T-helper 2 cell (primary cell): ENCODE results near the gene MIAT.

Source experiments
- DNase-seq, 5 experiments: peaks; one replicate each; pipeline versions ENCODE4 v3.0.0 to v3.0.0-alpha.2; 2012 to 2022

MIAT gene

GRCh38 chr22:26632422-26633155, 24.8 kb upstream of the MIAT start:
- DNase-seq: no peak

GRCh38 chr22:26634189-26634588, 23.2 kb upstream of the MIAT start:
- no peak for DNase-seq

DNA sequence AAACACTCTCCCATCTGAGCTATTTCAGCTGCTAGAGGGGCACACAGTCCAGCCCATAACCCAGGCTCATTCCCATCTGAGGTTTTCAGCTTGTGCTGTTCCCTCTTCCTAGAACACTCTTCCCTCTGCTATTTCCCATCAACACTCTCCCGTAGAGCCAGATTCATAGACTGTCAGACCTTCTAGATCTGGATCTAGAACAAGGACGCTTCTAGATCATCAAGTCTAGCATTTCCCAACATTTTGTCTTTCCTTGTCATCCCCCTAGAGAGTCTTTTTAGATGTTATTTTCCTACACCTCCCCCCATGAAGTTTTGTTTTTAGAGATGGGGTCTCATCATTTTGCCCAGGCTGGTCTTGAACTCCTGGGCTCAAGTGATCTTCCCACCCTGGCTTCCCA, 22.3 kb upstream of the MIAT start:
- no peak for DNase-seq

- no peak for DNase-seq
Observed at GRCh38 chr22:26636296-26636695, 21.1 kb upstream of the MIAT start.

DNA sequence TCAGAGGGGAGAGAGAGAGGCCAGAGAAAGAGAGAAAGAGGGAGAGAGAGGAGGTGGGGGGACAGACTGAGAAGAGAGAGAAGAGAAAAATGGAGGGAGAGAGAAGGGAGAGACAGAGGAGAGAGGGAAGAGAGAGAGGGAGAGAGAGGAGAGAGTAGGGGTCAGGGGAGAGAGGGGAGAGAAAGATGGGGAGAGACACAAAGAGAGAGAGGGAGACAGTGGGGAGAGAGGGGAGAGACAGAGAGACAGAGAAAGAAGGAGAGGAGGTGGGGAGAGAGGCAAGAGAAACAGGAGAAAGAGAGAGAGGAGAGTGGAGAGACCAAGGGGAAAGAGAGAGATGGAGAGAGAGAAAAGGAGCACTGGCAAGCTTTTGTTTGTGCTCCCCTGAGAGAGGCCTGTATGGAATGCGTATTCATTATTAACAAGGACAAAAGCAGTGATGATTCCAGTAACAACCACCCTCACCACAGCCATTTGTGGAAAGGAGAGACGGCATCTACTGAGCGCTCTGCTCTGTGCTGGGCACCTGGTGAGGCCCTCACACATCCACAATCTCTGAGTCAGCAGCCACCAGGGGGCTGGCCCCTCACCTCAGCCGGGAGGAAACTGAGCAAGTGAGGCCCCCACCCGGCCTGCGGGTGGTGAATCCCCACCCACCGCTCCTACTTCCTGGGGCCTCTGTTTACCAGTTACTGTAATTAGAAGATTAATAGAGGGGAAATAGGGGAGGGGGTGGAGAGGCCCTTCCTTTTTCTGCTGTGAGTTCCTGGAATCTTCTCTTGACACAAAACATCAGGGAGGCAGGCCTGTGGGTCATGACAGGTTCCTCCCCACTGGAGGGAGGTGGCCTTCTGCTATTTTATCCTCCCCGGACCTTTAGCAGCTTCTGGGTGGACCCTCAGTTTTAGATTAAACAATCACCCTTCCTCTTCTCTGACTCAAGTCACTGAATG, 14.6 kb upstream of the MIAT start:
- peak in 4 of 5 experiments; percentile 57 to 88 (median 71) for DNase-seq

DNA sequence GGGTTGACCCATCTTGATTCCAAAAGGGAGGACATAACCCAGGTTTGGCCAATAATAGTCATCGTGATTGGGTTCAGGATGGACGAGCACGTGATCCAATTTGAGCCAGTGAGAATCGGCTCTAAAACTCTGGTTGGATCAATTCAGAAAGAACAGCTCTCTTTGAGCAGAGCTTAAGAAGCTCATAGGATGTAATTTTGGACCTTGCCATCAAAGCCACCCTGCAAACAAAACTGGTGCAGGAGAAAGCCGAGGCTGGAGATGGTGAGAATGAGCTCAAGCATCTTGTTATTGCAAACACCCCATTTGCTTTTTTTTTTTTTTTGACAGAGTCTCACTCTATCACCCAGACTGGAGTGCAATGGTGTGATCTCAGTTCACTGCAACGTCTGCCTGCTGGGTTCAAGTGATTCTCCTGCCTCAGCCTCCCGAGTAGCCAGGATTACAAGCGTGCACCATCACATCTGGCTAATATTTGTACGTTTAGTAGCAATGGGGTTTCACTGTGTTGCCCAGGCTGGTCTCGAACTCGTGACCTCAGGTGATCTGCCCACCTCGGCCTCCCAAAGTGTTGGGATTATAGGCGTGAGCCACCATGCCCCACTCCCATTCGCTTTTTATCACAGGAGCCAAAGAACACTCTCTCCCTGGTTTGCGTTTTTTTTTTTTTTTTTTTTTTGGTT, 13.8 kb upstream of the MIAT start:
- DNase-seq: peak in 2 of 5 experiments; percentile 25 to 35

DNA sequence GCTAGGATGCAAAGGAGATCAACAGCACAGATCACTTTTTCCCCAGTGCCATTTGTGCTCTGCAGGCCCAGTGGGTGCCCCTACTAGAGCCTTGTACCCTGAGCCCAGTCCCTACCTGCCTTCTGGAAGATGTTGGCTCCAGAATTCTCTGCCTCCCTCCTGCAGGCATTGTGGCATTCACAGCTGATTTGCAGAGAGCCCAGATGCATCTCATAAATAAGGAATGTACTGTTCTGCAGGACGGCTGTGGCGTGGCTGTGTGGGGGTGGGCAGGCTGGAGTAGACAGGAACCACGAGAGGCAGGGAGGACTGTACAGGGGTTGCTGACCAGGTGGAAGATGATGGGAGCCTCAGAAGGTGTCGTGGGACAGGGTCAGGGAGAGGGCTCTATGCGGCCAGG, 11.2 kb upstream of the MIAT start:
- no peak for DNase-seq

DNA sequence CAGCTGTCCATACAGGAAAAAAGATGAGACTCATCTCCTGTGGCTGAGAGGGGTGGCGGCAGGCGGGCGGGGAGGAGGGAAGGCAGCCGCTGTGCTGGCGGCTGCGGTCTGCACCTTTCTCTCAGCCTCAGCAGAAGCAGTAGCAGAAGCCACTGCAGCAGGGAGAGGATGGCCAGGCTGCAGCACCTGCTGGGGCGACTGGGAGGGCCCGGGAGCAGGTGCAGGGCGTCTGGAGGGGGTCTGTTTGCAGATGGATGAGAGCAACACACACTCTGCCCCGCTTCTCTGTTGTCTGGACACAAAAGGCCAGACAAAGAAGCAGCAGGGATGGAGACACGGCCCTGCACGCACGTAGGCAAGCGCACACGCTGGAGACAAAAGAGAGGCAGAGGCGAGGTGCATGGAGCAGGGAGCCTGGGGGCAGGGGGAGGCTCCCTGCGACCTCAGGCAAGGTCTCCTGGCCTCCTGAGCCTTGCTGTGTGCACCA, 9.3 kb upstream of the MIAT start:
- peak in 1 of 5 experiments; percentile 76 for DNase-seq

- no peak for DNase-seq
Observed at GRCh38 chr22:26648528-26649388, 8.6 kb upstream of the MIAT start.

DNA sequence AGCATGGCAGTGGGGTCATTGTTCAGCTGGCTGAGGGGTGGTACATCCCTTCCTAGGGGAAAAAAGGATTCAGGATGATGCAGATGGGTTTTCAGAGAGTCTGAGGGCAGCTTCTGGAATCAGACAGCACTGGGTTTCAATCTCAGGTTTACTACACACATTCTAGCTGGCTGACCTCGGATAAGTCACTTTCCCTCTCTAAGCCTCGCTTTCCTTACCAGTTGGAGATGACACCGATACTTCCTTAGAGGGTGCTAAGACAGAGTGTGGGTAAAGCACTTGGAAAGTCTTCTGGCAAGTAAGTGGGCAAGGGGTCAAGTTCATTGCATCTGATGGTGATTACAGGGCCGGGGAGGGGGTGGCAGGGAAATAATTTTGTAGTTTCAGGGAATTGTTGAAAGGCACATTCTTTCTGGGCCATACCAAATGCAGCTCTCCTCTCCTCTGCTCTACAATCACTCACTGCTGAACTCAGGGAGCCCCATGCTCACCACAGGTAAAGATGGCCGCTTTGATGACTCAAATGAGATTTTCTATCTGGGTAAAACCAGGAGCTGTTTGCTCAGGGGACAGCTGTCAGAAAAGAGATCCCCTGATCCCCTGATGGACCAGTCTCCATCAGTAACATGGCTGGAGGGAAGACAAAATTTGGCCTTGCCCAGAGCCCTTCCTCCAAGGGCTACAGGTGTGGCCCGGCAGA, 6.5 kb upstream of the MIAT start:
- DNase-seq: peak in 1 of 5 experiments; percentile 60

GRCh38 chr22:26651815-26652214, 5.6 kb upstream of the MIAT start:
- no peak for DNase-seq

- DNase-seq: peak in 1 of 5 experiments; percentile 65
Observed at GRCh38 chr22:26658161-26658560, 773 bp downstream of the MIAT start.

DNA sequence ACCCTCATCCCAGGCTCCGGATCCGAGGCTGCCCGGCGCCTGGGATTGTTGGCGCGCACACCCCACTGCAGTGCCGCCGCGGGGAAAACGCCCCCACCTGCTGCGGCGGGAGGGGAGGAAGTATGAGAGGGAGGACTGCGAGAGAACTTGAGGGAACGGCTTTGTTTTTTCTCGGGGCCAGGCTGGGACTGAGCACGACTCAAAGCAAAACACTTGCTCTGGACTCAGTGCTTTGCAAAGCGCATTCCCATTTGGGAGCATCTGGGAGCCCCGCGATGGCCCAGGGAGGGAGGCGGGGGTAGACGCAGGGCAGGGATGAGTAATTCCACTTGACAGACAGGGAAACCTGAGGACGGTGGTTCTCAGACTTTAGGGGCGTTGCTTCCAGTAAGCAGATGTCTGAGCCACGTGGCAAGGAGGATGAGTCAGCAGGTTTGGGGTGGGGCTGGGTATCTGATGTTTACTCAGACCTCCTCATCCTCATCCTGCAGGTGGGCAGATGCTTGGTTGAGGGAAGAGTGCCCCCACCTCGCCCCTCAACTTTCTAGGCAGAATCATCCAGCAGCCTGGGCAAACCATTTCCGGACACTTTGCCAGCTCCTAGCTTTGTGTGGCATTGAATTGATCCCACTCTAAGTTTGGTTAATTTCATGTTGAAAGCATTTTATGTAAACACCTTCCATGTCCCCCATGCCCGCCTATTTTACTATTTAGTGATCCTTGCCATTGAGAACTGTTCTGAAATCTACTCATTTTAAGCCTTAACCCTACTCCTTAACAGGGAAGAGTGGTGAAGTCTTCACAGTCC, 1.5 kb downstream of the MIAT start:
- peak in 4 of 5 experiments; percentile 48 to 90 (median 64) for DNase-seq

DNA sequence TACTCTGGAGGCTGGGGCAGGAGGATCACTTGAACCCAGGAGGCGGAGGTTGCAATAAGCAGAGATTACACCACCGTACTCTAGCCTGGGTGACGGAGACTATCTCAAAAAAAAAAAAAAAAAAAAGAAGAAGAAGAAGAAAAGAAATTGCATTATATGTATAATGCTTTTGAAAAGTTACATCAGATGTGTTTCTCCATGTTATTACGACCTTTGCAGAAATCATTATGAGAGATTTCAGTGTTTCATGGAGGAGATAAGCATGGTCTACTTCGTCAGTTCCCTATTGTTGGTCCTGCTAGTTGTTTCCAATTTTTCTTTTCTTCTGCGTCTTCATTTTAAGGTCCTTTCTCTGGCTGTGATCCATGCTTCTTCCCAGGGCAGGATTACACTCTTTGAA, 3.0 kb downstream of the MIAT start:
- DNase-seq: no peak

- DNase-seq: no peak
Observed at GRCh38 chr22:26660961-26661578, 3.7 kb downstream of the MIAT start.

GRCh38 chr22:26662160-26662559, 4.8 kb downstream of the MIAT start:
- no peak for DNase-seq

- no peak for DNase-seq
Observed at GRCh38 chr22:26663374-26663923, 6.1 kb downstream of the MIAT start.

- DNase-seq: no peak
Observed at GRCh38 chr22:26665813-26666231, 8.4 kb downstream of the MIAT start.

DNA sequence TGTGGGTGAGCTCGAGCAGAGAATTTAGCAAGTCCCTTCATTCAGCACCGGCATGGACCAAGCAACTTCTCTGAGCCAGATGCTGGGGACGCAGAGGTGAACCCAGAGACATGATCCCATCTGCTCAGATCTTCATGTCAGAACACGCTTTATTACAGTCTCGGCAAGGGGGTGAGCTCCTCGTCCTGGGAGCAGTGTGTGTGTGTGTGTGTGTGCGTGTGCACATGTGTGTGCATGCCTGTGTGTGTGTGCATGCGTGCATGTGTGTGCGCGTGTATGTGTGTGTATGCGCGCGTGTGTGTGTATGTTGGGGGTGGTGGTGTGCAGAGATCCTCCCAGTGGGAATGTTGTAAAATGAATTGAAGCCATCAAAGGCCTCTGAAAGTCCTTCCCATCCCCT, 9.8 kb downstream of the MIAT start:
- no peak for DNase-seq

- no peak for DNase-seq
Observed at GRCh38 chr22:26669060-26669481, 11.7 kb downstream of the MIAT start.
